Measurements from ENCODE around the gene KIAA1671. TPM values are rescaled to one million over a fixed set of nuclear protein-coding genes. Genes with fewer than 3 reads are reported as not detected.
A peak's percentile ranks its signal among the peaks of the same experiment; 100 is the strongest.

The KIAA1671 gene
- total and polyA plus RNA-seq, 2 of the 13 experiments (the other 11 are each of a cell fraction or from before 2014, with no cell fraction given): 13.5 to 13.6 TPM

- TF ChIP-seq SYNCRIP (IDR thresholded peaks at IDR 0.05; ENCODE audit: insufficient read depth, low read depth, low read length): no peak
- no peak for TF ChIP-seq NFKBIZ (CRISPR knock-in tag; IDR thresholded peaks at IDR 0.05)
- no peak for TF ChIP-seq ATF7 (IDR thresholded peaks at IDR 0.05)
- no peak for TF ChIP-seq ATF7 (CRISPR knock-in tag; IDR thresholded peaks at IDR 0.05)
- no peak for TF ChIP-seq SETDB1 (CRISPR knock-in tag; IDR thresholded peaks at IDR 0.05; ENCODE audit: borderline replicate concordance)
- TF ChIP-seq BORCS8-MEF2B (CRISPR knock-in tag; IDR thresholded peaks at IDR 0.05): no peak
- TF ChIP-seq ZNF136 (CRISPR knock-in tag; IDR thresholded peaks at IDR 0.05; ENCODE audit: low read depth): no peak
- no peak for TF ChIP-seq KLF6 (CRISPR knock-in tag; IDR thresholded peaks at IDR 0.05)
- no peak for TF ChIP-seq ZNF350 (CRISPR knock-in tag; IDR thresholded peaks at IDR 0.05; ENCODE audit: borderline replicate concordance, low read depth)
- no peak for TF ChIP-seq ZNF501 (CRISPR knock-in tag; IDR thresholded peaks at IDR 0.05)
- peak; percentile 45; the same call in 1 of the 2 replicates for TF ChIP-seq HNF1B (CRISPR knock-in tag; IDR thresholded peaks at IDR 0.05)
- TF ChIP-seq ZMYM4 (CRISPR knock-in tag; IDR thresholded peaks at IDR 0.05): 0 out of 2 replicates have a peak, but pooled peaks have one; percentile 9
- no peak for TF ChIP-seq GABPA (IDR thresholded peaks at IDR 0.05; ENCODE audit: low read depth, low read length)
- peak; percentile 16; the same call in 1 of the 2 replicates for TF ChIP-seq GABPA (CRISPR knock-in tag; IDR thresholded peaks at IDR 0.05; ENCODE audit: low read depth)
- TF ChIP-seq TEAD3 (CRISPR knock-in tag; optimal IDR thresholded peaks at IDR 0.05; ENCODE audit: borderline replicate concordance): no peak
- TF ChIP-seq PAWR (CRISPR knock-in tag; IDR thresholded peaks at IDR 0.05; ENCODE audit: borderline replicate concordance): no peak
- TF ChIP-seq ETV5 (CRISPR knock-in tag; IDR thresholded peaks at IDR 0.05; ENCODE audit: borderline replicate concordance): peak; percentile 36; the same call in 1 of the 2 replicates
- no peak for TF ChIP-seq PHF21A (CRISPR knock-in tag; IDR thresholded peaks at IDR 0.05)
- no peak for TF ChIP-seq FOXJ3 (CRISPR knock-in tag; IDR thresholded peaks at IDR 0.05; ENCODE audit: borderline replicate concordance)
- TF ChIP-seq SATB2 (CRISPR knock-in tag; IDR thresholded peaks at IDR 0.05): no peak
- peak; percentile 12; the same call in 1 of the 2 replicates for TF ChIP-seq ZFX (CRISPR knock-in tag; IDR thresholded peaks at IDR 0.05; ENCODE audit: low read depth)
- TF ChIP-seq CHD4 (IDR thresholded peaks at IDR 0.05; ENCODE audit: borderline replicate concordance, low read length): no peak
- TF ChIP-seq ZNF597 (CRISPR knock-in tag; IDR thresholded peaks at IDR 0.05): no peak
- no peak for TF ChIP-seq ZNF234 (CRISPR knock-in tag; conservative IDR thresholded peaks at IDR 0.05)
- 0 out of 2 replicates have a peak, but pooled peaks have one; percentile 5 for TF ChIP-seq TARDBP (CRISPR knock-in tag; IDR thresholded peaks at IDR 0.05)
- no peak for TF ChIP-seq TAF15 (IDR thresholded peaks at IDR 0.05; ENCODE audit: low read depth, low read length, poor library complexity, severe bottlenecking)
- no peak for TF ChIP-seq ZNF207 (IDR thresholded peaks at IDR 0.05; ENCODE audit: borderline replicate concordance)
- no peak for TF ChIP-seq ZNF569 (CRISPR knock-in tag; IDR thresholded peaks at IDR 0.05; ENCODE audit: borderline replicate concordance)
- TF ChIP-seq ZFP62 (CRISPR knock-in tag; IDR thresholded peaks at IDR 0.05): no peak
- TF ChIP-seq CENPX (CRISPR knock-in tag; IDR thresholded peaks at IDR 0.05): no peak
- no peak for TF ChIP-seq SIN3B (IDR thresholded peaks at IDR 0.05; ENCODE audit: low read length)
- TF ChIP-seq ZSCAN25 (CRISPR knock-in tag; IDR thresholded peaks at IDR 0.05): no peak
Observed at GRCh38 chr22:25112538-25113253, 160.2 kb downstream of the KIAA1671 start (continued).
